Measurements from ENCODE around the gene PRKCZ.

PRKCZ gene

DNA sequence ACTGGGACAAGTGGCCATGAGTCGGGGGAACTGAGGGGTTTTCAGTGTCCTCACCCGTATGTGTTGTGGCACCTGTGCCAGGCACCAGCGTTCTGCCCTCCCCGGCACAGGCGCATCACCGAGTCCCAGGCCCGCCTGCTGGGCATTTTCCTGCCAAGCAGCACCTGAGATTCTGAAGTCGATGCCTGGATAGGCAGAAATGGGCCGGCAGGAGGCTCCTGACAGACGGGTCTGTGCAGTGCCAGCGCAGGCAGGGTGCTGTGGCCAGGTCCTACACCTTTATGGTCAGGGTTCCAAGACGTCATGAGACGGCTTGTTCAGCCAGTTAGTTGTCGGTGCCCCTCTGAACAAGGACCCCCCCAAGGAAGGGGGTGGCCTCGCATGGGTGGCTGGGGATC is 133.7 kb downstream of the PRKCZ start:
- Histone ChIP-seq H3K27me3 (no peaks in the 10 kb centered on the region), H3K27ac (no peak overlapping the region), H3K4me3 (ENCODE audit: low read depth in 1 of 2, low read length in 1 of 2) (no peak overlapping the region), H3K9me3 (no peaks in the 10 kb centered on the region), H3K4me1 (ENCODE audit: control insufficient read depth in 1 of 2, insufficient read depth in 1 of 2, low read depth in 1 of 2, low read length in 1 of 2) (peaks cover under 1 to 7% of the 10 kb centered on the region in 2 experiments), H3K36me3 (peaks cover 43% of the 10 kb centered on the region)
- TF ChIP-seq, protein P1, sequence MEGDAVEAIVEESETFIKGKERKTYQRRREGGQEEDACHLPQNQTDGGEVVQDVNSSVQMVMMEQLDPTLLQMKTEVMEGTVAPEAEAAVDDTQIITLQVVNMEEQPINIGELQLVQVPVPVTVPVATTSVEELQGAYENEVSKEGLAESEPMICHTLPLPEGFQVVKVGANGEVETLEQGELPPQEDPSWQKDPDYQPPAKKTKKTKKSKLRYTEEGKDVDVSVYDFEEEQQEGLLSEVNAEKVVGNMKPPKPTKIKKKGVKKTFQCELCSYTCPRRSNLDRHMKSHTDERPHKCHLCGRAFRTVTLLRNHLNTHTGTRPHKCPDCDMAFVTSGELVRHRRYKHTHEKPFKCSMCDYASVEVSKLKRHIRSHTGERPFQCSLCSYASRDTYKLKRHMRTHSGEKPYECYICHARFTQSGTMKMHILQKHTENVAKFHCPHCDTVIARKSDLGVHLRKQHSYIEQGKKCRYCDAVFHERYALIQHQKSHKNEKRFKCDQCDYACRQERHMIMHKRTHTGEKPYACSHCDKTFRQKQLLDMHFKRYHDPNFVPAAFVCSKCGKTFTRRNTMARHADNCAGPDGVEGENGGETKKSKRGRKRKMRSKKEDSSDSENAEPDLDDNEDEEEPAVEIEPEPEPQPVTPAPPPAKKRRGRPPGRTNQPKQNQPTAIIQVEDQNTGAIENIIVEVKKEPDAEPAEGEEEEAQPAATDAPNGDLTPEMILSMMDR (IDR thresholded peaks at IDR 0.05) = no peak

DNA sequence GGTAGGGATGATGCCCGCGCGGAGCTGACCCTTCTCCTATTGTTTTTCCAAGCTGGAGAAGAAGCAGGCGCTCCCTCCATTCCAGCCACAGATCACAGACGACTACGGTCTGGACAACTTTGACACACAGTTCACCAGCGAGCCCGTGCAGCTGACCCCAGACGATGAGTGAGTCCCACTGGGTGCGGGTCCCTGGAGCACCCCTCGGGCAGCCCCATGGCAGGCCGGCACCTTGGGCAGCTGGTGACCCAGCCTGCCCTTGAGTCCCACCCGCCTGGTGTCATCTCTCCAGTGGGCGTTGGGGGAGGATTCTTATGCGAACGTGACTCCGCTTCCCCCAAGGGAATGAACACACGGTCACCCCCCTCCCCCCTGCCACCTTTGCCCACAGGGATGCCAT is 134.3 kb downstream of the PRKCZ start:
- Histone ChIP-seq H3K36me3 (peaks cover 37% of the 10 kb centered on the region), H3K27me3 (no peaks in the 10 kb centered on the region), H3K27ac (no peak overlapping the region), H3K4me3 (ENCODE audit: low read depth in 1 of 2, low read length in 1 of 2) (no peak overlapping the region), H3K4me1 (ENCODE audit: control insufficient read depth in 1 of 2, insufficient read depth in 1 of 2, low read depth in 1 of 2, low read length in 1 of 2) (peaks cover 7 to 10% of the 10 kb centered on the region in 2 experiments), H3K9me3 (no peaks in the 10 kb centered on the region)
- TF ChIP-seq, protein P1 (IDR thresholded peaks at IDR 0.05) = no peak

DNA sequence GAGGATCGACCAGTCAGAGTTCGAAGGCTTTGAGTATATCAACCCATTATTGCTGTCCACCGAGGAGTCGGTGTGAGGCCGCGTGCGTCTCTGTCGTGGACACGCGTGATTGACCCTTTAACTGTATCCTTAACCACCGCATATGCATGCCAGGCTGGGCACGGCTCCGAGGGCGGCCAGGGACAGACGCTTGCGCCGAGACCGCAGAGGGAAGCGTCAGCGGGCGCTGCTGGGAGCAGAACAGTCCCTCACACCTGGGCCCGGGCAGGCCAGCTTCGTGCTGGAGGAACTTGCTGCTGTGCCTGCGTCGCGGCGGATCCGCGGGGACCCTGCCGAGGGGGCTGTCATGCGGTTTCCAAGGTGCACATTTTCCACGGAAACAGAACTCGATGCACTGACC is 134.7 kb downstream of the PRKCZ start:
- TF ChIP-seq, protein P1 (IDR thresholded peaks at IDR 0.05) = no peak
- Histone ChIP-seq H3K9me3 (no peaks in the 10 kb centered on the region), H3K36me3 (peaks cover 37% of the 10 kb centered on the region), H3K27ac (no peak overlapping the region), H3K4me1 (ENCODE audit: control insufficient read depth in 1 of 2, insufficient read depth in 1 of 2, low read depth in 1 of 2, low read length in 1 of 2) (peaks cover 11 to 13% of the 10 kb centered on the region in 2 experiments), H3K4me3 (ENCODE audit: low read depth in 1 of 2, low read length in 1 of 2) (no peak overlapping the region), H3K27me3 (no peaks in the 10 kb centered on the region)

DNA sequence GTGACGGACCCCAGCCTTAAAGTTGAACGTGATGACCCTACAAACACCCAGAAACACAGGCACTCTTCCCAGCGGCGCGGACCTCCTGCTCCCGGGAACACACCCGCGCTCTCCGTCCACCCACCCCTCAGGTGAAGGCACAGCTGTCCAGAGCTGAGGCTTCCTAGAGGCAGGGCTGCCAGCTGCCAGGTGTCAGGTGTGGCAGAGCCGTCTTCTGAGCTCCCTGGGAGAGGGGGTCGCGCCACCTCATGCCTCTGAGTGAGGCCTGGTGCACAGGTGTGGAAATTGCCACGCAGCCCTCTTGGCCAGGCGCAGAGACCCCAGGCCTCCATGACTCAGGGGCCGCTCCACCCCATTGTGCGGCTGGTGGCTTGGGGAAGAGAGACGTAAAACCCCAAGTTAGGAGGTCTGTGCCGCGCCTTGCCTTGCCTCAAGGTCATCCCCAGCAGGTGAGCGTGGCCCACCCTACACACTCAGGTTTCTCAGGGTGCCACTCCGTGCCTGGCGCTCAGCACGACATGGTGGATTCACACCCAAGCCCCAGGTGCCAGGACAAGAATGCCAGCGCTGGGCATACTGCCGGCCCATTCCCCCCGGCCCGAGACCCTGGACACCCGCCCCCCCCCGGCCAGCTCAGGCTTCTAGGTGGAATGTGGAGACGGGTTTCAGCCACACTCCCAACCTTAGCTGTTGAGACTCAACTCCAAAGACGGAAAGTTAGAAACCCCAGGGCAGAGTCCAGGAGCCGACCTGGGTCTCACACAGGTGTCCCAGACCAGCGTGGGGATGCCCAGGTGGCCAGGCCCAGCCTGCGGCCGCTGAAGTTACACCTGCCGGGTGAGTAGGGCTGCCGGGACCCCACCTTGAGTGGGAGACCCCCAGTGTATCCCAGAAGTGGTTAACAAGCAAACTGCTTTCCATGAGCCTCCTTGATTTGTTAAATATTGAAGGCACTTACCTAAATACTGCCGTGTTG is 136.0 kb downstream of the PRKCZ start:
- no peak overlapping the region for H3K27ac ChIP-seq
- no peak overlapping the region for H3K4me3 ChIP-seq (ENCODE audit: low read depth in 1 of 2, low read length in 1 of 2)
- H3K9me3 ChIP-seq = no peaks in the 10 kb centered on the region
- TF ChIP-seq, protein P1 (IDR thresholded peaks at IDR 0.05) = no peak
- H3K36me3 ChIP-seq = peaks cover 29% of the 10 kb centered on the region
- peaks cover 23 to 25% of the 10 kb centered on the region in 2 experiments for H3K4me1 ChIP-seq (ENCODE audit: control insufficient read depth in 1 of 2, insufficient read depth in 1 of 2, low read depth in 1 of 2, low read length in 1 of 2)
- H3K27me3 ChIP-seq = no peaks in the 10 kb centered on the region

DNA sequence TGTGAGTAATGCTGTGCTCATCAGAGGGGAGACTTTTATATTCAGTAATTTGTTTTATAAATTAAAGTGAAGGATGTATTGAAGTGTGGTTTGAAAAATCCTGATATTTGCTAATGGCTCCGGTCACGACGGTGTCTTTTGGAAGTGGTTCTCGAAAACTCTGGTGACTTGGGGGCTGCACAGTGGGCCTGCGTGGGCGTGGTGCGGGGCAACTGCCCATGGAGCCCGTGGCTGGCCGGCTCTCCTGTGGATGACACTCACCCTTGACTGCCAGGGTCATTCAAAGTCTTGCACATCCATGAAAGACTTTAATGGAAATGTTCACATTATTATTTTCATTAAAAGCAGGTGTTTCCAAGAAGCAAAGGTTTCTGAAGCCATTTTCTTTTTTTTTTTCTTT is 136.7 kb downstream of the PRKCZ start:
- peaks cover 24 to 25% of the 10 kb centered on the region in 2 experiments for H3K4me1 ChIP-seq (ENCODE audit: control insufficient read depth in 1 of 2, insufficient read depth in 1 of 2, low read depth in 1 of 2, low read length in 1 of 2)
- no peak overlapping the region for H3K4me3 ChIP-seq (ENCODE audit: low read depth in 1 of 2, low read length in 1 of 2)
- H3K27ac ChIP-seq = no peak overlapping the region
- H3K27me3 ChIP-seq = no peaks in the 10 kb centered on the region
- H3K36me3 ChIP-seq = peaks cover 29% of the 10 kb centered on the region
- TF ChIP-seq, protein P1 (IDR thresholded peaks at IDR 0.05) = no peak
- H3K9me3 ChIP-seq = no peaks in the 10 kb centered on the region
